Transverse colon (tissue), 4 donors: ENCODE measurements around the gene BLM.

Experiments used
- CTCF ChIP-seq, 5 experiments: fragments of 200-600 bp in 3 of 5; fragments of 450-650 bp in 2 of 5; sonication (generic) in 3 of 5; IDR thresholded peaks; 1 replicate in 2 of 5; 2 replicates in 3 of 5; pipeline ENCODE4 v1.5.1; 2016 to 2017; ENCODE audit warnings: antibody characterized with exemption in 5 of 5, inconsistent platforms in 3 of 5, mild to moderate bottlenecking in 2 of 5, moderate library complexity in 1 of 5
- EP300 ChIP-seq: sonication (generic); formaldehyde crosslinking; IDR thresholded peaks from one replicate; pipeline ENCODE4 v1.6.1; 2017; ENCODE audit warnings: antibody characterized with exemption, low read depth
- POLR2A ChIP-seq: fragments of 450-650 bp; IDR thresholded peaks from one replicate; pipeline ENCODE4 v1.6.1; 2016; ENCODE audit warnings: antibody characterized with exemption, mild to moderate bottlenecking, moderate library complexity
- POLR2AphosphoS5 ChIP-seq, 3 donors: sonication (generic); formaldehyde crosslinking; IDR thresholded peaks; one replicate each; pipeline ENCODE4 v1.6.1; 2016; ENCODE audit warnings: antibody characterized with exemption in 3 of 3

- TF ChIP-seq POLR2AphosphoS5 (IDR thresholded peaks at IDR 0.05) (no peak), POLR2A (no peak), CTCF (IDR thresholded peaks at IDR 0.05) (no peak), EP300 (no peak)
These were observed 48.4 kb downstream of the BLM start for GRCh38 chr15:90765531-90765930.
